GM18870 (cell line): ENCODE data around the gene STK10.

Source experiments
- ATAC-seq: cut with Tn5 transposase; IDR thresholded peaks from one replicate; pipeline ENCODE4 v1.9.1; 2021; ENCODE audit warnings: moderate library complexity; ENCODE audit not compliant: unreplicated experiment

The STK10 gene

GRCh38 chr5:172144931-172145869 lies 42.8 kb downstream of the STK10 start:
- no peak for ATAC-seq

DNA sequence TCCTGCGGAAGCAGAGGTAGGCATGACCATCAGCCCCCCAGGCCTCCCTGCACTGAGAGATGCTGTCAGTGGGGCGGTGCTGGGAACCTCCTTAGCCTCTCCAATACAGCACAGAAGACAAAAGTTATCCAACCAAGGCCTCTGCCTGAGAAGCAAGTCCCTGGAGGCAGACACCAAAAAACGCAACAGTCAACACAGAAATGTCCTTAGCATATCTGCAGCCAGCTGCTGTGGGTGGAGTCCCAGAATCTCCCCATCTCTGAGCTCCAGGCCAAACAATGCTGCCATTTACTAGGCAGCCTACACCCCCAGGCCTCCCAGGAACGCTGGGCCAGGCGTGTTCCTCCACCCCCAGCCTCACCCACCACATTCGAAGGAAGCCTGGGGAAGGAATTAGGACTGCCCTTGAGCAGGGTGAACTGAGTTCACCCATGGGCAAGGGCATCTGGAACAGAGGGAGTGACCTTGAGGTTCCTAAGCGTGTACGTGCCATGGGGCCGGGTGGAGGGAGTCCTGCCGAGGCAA lies 43.7 kb downstream of the STK10 start:
- ATAC-seq, result no peak

- no peak for ATAC-seq
These were observed 44.1 kb downstream of the STK10 start for GRCh38 chr5:172143875-172144274.

- ATAC-seq, result no peak
These were observed 45.3 kb downstream of the STK10 start for GRCh38 chr5:172142709-172143215.

DNA sequence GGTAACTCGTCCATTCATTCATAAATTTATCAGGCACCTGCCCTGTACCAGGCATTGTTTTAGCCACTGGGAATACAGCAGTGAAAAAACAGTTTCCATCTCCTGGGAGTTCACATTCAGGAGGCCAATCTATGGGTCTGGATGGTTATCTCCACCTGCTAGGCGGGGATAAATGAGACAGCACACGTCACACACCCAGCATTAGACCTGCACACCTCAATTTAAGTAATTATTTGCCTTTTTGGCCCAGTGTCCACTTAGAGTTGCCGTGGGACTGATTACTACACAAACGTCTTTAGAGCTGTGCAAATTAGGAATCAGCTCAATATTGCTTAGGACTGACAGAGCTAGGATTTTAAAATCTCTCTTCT lies 46.1 kb downstream of the STK10 start:
- no peak for ATAC-seq

- ATAC-seq, result no peak
These were observed 47.2 kb downstream of the STK10 start for GRCh38 chr5:172140866-172141265.

GRCh38 chr5:172140120-172140519 lies 47.9 kb downstream of the STK10 start:
- ATAC-seq, result no peak

DNA sequence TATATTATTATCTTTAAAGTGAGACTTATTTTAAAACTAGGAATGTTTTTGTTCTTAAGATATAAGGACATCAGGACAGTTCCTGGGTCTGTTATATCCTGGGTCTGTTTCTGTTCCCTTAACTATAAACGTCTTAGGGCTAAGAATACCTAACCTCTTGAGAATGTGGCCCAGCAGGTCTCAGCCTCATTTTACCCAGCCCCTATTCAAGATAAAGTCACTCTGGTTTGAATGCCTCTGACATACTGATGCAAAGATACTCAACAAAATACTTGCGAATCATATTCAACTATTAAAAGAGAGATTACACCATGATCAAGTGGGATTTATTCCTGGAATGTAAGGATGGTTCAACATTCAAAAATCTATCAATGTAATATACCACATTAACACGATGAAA lies 51.0 kb downstream of the STK10 start:
- no peak for ATAC-seq

GRCh38 chr5:172133359-172134029 lies 54.5 kb downstream of the STK10 start:
- ATAC-seq, result no peak

DNA sequence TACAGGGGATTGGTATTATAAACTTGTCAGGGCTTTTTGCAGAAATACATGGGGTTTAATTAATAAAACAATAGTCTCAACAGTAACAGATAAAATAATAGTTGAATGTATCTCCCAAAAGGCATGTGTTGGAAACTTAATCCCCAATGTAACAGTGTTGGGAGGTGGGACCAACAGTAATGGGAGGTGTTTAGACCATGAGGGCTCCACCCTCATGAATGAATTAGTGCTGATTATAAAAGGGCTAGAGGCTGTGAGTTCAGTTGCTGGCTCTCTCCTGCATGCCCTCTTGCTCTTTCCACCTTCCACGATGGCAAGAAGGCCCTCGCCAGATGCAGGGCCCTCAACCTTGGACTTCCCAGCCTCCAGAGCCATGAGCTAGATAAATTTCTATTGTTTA lies 56.3 kb downstream of the STK10 start:
- no peak for ATAC-seq

GRCh38 chr5:172129256-172129910 lies 58.6 kb downstream of the STK10 start:
- no peak for ATAC-seq

DNA sequence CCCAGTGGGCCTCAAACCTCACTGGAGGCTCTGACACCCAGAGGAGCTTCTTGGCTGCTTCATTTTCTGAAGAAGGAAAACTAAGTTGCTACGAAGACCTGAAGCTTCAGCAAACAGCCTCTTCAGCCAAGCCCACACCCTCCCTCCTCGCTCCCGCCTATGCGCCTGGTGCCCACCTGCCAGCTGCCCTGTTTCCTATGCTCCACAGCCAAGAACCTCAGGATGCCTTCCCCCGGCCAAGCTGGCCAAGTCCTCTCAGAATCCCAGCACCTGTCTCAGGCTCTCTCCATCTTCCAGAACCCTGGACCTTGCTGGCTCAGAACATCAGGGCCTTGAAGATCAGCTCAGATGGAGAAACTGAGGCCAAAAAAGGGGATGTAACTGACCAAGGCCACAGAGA lies 60.4 kb downstream of the STK10 start:
- no peak for ATAC-seq

GRCh38 chr5:172123269-172123692 lies 64.7 kb downstream of the STK10 start:
- no peak for ATAC-seq

GRCh38 chr5:172119921-172120688 lies 67.9 kb downstream of the STK10 start:
- no peak for ATAC-seq

- no peak for ATAC-seq
These were observed 69.1 kb downstream of the STK10 start for GRCh38 chr5:172118891-172119290.

GRCh38 chr5:172117977-172118701 lies 69.9 kb downstream of the STK10 start:
- ATAC-seq, result no peak

- no peak for ATAC-seq
These were observed 72.5 kb downstream of the STK10 start for GRCh38 chr5:172115541-172115982.

- ATAC-seq, result peak; percentile 40
These were observed 73.1 kb downstream of the STK10 start for GRCh38 chr5:172114875-172115422.

DNA sequence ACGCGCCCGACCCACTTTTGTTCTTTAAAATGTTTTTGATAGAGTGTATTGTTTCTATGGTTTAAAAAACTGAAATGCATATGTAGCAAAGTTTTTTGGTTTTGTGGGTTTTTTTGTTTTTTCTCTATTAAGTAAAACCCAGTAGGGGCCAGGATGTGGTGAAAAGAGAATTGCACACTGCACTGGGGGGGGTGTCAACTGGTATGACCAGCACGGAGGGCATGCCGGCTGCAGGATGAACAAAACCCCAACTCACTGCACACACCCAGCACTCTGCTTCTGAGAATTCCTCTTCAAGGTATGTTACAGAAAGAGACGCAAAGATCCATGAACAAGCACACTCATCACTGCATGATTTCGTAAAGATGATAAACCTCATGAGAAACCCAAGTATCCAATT lies 75.0 kb downstream of the STK10 start:
- ATAC-seq, result no peak

DNA sequence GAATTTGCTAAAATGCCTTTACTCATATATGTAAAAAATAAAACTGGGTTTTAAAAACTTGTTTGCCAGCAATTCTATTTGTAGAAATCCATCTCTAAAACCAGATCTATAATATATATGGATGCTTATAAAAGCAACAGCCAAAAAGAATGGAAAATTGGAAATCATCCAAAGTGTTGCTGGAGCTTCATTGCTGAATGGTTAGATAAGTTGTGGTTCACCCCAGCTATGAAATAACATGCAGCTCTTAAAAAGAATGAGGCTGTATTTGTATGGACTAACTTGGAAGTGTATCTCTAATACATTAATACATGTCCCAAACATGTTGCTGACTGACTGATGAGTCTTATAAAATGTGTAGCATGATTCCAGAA lies 76.2 kb downstream of the STK10 start:
- ATAC-seq, result no peak
